HEK293 (cell line): ENCODE measurements around the gene MTA3.

ENCODE experiments used
- CTCF ChIA-PET: fragments of 350-600 bp; formaldehyde crosslinking; extraction: SDS; loops from one replicate; lab custom pipeline; 2021; ENCODE audit warnings: antibody characterized with exemption; lab: Yijun Ruan, JAX
- POLR2A ChIA-PET: fragments of 300-600 bp; formaldehyde crosslinking; extraction: SDS; loops from one replicate; lab custom pipeline; 2020; ENCODE audit warnings: antibody characterized with exemption, inconsistent platforms; lab: Yijun Ruan, JAX
- H3K27ac ChIP-seq: fragments of 200-500 bp; sonication (Bioruptor generic); 2 replicates; pipeline ENCODE4 v1.5.1; 2014; ENCODE audit warnings: low read depth, low read length, control low read depth, inconsistent platforms; ENCODE audit errors: extremely low read depth
- H3K36me3 ChIP-seq, 2 experiments: fragments of 200-500 bp in 1 of 2; sonication (Bioruptor generic) in 1 of 2; 1 replicate in 1 of 2; 2 replicates in 1 of 2; pipeline ENCODE4 v1.5.1; 2014 to 2017; ENCODE audit warnings: inconsistent platforms in 2 of 2, low read length in 2 of 2; ENCODE audit not compliant: control insufficient read depth in 2 of 2, insufficient read depth in 1 of 2
- H3K4me1 ChIP-seq: fragments of 200-500 bp; sonication (Bioruptor generic); 2 replicates; pipeline ENCODE4 v1.5.1; 2014; ENCODE audit warnings: mild to moderate bottlenecking, low read length, inconsistent platforms; ENCODE audit not compliant: control insufficient read depth, insufficient read depth
- H3K4me3 ChIP-seq: 2 replicates; pipeline ENCODE4 v1.5.1; 2011; ENCODE audit warnings: low read depth, mild to moderate bottlenecking, control low read depth, low read length, moderate library complexity
- H3K9me3 ChIP-seq: fragments of 200-500 bp; sonication (Bioruptor generic); 2 replicates; pipeline ENCODE4 v1.5.1; 2014; ENCODE audit warnings: low read depth, low read length, inconsistent platforms; ENCODE audit not compliant: control insufficient read depth, insufficient read depth
- EGR2 ChIP-seq: fragments of 450-650 bp; formaldehyde crosslinking; IDR thresholded peaks from 2 replicates; pipeline ENCODE4 v1.5.1; 2016; ENCODE audit warnings: low read depth, missing biosample characterization, missing genetic modification characterization
- GLIS2 ChIP-seq: fragments of 450-650 bp; formaldehyde crosslinking; IDR thresholded peaks from 2 replicates; pipeline ENCODE4 v1.5.1; 2016; ENCODE audit warnings: missing biosample characterization, missing genetic modification characterization
- KLF8 ChIP-seq: fragments of 450-650 bp; formaldehyde crosslinking; IDR thresholded peaks from 2 replicates; pipeline ENCODE4 v1.5.1; 2016; ENCODE audit warnings: missing biosample characterization, missing genetic modification characterization
- KLF9 ChIP-seq: fragments of 450-650 bp; formaldehyde crosslinking; IDR thresholded peaks from 2 replicates; pipeline ENCODE4 v1.5.1; 2016; ENCODE audit warnings: missing biosample characterization, missing genetic modification characterization, low read depth
- SCRT1 ChIP-seq: fragments of 450-650 bp; formaldehyde crosslinking; IDR thresholded peaks from 2 replicates; pipeline ENCODE4 v1.5.1; 2016; ENCODE audit warnings: missing biosample characterization, missing genetic modification characterization, borderline replicate concordance
- SETDB1 ChIP-seq: IDR thresholded peaks from one replicate; pipeline ENCODE4 v1.6.1; 2017; ENCODE audit warnings: mild to moderate bottlenecking, low read length, moderate library complexity, mixed read lengths; ENCODE audit not compliant: insufficient read length
- TCF7L2 ChIP-seq: IDR thresholded peaks from 2 replicates; pipeline ENCODE4 v1.6.1; 2011; ENCODE audit warnings: low read depth, mild to moderate bottlenecking, inconsistent platforms, low read length, moderate library complexity, borderline replicate concordance
- TRIM28 ChIP-seq: IDR thresholded peaks from 2 replicates; pipeline ENCODE4 v1.6.1; 2011; ENCODE audit warnings: low read length, control low read depth, borderline replicate concordance
- ZNF112 ChIP-seq: fragments of 450-650 bp; formaldehyde crosslinking; IDR thresholded peaks from 2 replicates; pipeline ENCODE4 v1.5.0; 2017; ENCODE audit warnings: missing biosample characterization, missing genetic modification characterization
- ZNF146 ChIP-seq: fragments of 450-650 bp; formaldehyde crosslinking; IDR thresholded peaks from 2 replicates; pipeline ENCODE4 v1.5.1; 2016; ENCODE audit warnings: missing biosample characterization, missing genetic modification characterization
- ZNF214 ChIP-seq: fragments of 450-650 bp; formaldehyde crosslinking; IDR thresholded peaks from 2 replicates; pipeline ENCODE4 v1.5.1; 2017; ENCODE audit warnings: missing biosample characterization, mild to moderate bottlenecking, missing genetic modification characterization, borderline replicate concordance
- ZNF23 ChIP-seq: fragments of 450-650 bp; formaldehyde crosslinking; IDR thresholded peaks from 2 replicates; pipeline ENCODE4 v1.5.1; 2016; ENCODE audit warnings: missing biosample characterization, missing genetic modification characterization, borderline replicate concordance
- ZNF248 ChIP-seq: fragments of 450-650 bp; formaldehyde crosslinking; IDR thresholded peaks from 2 replicates; pipeline ENCODE4 v1.5.1; 2017; ENCODE audit warnings: missing biosample characterization, missing genetic modification characterization
- ZNF37A ChIP-seq: fragments of 450-650 bp; IDR thresholded peaks from 2 replicates; pipeline ENCODE4 v1.5.1; 2018; ENCODE audit warnings: missing biosample characterization, missing genetic modification characterization
- ZNF404 ChIP-seq: fragments of 450-650 bp; formaldehyde crosslinking; IDR thresholded peaks from 2 replicates; pipeline ENCODE4 v1.5.1; 2017; ENCODE audit warnings: missing biosample characterization, missing genetic modification characterization
- ZSCAN23 ChIP-seq: fragments of 450-650 bp; formaldehyde crosslinking; IDR thresholded peaks from 2 replicates; pipeline ENCODE4 v1.5.1; 2016; ENCODE audit warnings: missing biosample characterization, missing genetic modification characterization
- TF ChIP-seq, protein P1 (sequence below): fragments of 450-650 bp; formaldehyde crosslinking; IDR thresholded peaks from 2 replicates; pipeline ENCODE4 v1.5.1; 2016; ENCODE audit warnings: missing biosample characterization, missing genetic modification characterization
- TF ChIP-seq, protein P2 (sequence below): fragments of 450-650 bp; formaldehyde crosslinking; IDR thresholded peaks from 2 replicates; pipeline ENCODE4 v1.5.1; 2016; ENCODE audit warnings: missing biosample characterization, missing genetic modification characterization
- TF ChIP-seq, protein P3 (sequence below): fragments of 450-650 bp; formaldehyde crosslinking; IDR thresholded peaks from 2 replicates; pipeline ENCODE4 v1.5.1; 2016; ENCODE audit warnings: missing biosample characterization, missing genetic modification characterization, borderline replicate concordance

The MTA3 gene

DNA sequence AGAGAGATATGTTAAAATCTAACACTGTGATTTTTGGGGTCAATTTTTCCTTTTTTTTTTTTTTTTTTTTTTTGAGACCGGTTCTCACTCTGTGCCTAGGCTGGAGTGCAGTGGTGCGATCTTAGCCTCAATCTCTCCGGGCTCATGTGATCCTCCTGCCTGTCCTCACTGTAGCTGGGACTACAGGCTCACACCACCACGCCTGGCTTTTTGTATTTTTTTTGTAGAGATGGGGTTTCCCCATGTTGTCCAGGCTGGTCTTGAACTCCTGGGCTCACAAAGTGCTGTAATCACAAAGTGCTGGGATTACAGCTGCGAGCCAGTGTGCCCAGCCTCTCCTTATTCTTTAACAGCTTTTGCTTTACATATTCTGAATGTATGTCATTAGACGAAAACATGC lies 226.8 kb downstream of the MTA3 start:
- H3K9me3 ChIP-seq = no peaks in the 10 kb centered on the region
- H3K27ac ChIP-seq = no peak overlapping the region
- POLR2A ChIA-PET = interaction anchor here (1.3 kb wide), 1 partner anchor 14 kb away, joined by 5 read pairs; no protein-coding TSS in a partner anchor
- CTCF ChIA-PET = no interaction called here
- no peak for TF ChIP-seq GLIS2 (tag by site-specific recombination)
- TF ChIP-seq ZNF146 = no peak
- no peak for TF ChIP-seq ZSCAN23
- TF ChIP-seq, protein P1, sequence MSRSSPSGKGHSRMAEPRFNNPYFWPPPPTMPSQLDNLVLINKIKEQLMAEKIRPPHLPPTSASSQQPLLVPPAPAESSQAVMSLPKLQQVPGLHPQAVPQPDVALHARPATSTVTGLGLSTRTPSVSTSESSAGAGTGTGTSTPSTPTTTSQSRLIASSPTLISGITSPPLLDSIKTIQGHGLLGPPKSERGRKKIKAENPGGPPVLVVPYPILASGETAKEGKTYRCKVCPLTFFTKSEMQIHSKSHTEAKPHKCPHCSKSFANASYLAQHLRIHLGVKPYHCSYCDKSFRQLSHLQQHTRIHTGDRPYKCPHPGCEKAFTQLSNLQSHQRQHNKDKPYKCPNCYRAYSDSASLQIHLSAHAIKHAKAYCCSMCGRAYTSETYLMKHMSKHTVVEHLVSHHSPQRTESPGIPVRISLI (tag by site-specific recombination) = 0 out of 2 replicates have a peak, but pooled peaks have one; percentile 17
- no peaks in the 10 kb centered on the region for H3K4me1 ChIP-seq
- H3K36me3 ChIP-seq = no peaks in the 10 kb centered on the region
- no peak overlapping the region for H3K4me3 ChIP-seq

DNA sequence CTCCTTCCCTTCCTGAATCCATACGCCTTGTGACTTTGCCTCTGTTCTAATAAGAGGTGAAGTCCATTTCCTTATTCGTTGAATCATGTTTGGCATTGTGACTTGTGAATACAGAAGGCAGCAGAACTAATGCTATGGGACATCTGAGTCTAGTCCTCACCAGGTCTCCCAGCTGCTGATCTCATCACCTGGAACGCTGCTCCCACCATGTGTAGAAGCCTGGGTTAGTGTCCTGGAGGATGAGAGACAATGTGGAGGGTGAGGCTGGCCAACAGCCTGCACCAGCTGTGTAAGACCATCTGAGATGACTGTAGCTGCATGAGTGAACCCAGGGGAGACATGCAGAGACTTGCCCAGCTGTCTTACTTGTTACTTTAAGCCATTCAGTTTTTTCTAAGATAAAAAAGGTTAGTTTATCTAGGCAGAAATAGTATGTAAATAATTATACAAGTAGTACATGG lies 227.4 kb downstream of the MTA3 start:
- Histone ChIP-seq H3K27ac (peak overlapping the region; percentile 3; the same call in 1 of the 2 replicates), H3K36me3 (no peaks in the 10 kb centered on the region)
- TF ChIP-seq, protein P2, sequence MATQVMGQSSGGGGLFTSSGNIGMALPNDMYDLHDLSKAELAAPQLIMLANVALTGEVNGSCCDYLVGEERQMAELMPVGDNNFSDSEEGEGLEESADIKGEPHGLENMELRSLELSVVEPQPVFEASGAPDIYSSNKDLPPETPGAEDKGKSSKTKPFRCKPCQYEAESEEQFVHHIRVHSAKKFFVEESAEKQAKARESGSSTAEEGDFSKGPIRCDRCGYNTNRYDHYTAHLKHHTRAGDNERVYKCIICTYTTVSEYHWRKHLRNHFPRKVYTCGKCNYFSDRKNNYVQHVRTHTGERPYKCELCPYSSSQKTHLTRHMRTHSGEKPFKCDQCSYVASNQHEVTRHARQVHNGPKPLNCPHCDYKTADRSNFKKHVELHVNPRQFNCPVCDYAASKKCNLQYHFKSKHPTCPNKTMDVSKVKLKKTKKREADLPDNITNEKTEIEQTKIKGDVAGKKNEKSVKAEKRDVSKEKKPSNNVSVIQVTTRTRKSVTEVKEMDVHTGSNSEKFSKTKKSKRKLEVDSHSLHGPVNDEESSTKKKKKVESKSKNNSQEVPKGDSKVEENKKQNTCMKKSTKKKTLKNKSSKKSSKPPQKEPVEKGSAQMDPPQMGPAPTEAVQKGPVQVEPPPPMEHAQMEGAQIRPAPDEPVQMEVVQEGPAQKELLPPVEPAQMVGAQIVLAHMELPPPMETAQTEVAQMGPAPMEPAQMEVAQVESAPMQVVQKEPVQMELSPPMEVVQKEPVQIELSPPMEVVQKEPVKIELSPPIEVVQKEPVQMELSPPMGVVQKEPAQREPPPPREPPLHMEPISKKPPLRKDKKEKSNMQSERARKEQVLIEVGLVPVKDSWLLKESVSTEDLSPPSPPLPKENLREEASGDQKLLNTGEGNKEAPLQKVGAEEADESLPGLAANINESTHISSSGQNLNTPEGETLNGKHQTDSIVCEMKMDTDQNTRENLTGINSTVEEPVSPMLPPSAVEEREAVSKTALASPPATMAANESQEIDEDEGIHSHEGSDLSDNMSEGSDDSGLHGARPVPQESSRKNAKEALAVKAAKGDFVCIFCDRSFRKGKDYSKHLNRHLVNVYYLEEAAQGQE (tag by site-specific recombination) = no peak
- 0 out of 2 replicates have a peak, but pooled peaks have one; percentile 13 for TF ChIP-seq TRIM28
- no peak for TF ChIP-seq KLF9 (tag by site-specific recombination)
- no peak for TF ChIP-seq SCRT1
- TF ChIP-seq ZNF23 (tag by site-specific recombination) = no peak
- no peak for TF ChIP-seq KLF8 (tag by site-specific recombination)
- TF ChIP-seq SETDB1 = peak; percentile 38
- TF ChIP-seq ZNF404 (tag by site-specific recombination) = no peak
- TF ChIP-seq TCF7L2 = no peak
- TF ChIP-seq, all 188 proteins: peak for 2
- no peak overlapping the region for H3K4me3 ChIP-seq
- ChIA-PET CTCF (no interaction called here), POLR2A (interaction anchor here (0.6 to 1.0 kb wide), 2 partner anchors 15 to 420 kb away, joined by 3 to 5 read pairs; no protein-coding TSS in a partner anchor)
- no peaks in the 10 kb centered on the region for H3K9me3 ChIP-seq
- H3K4me1 ChIP-seq = no peaks in the 10 kb centered on the region

DNA sequence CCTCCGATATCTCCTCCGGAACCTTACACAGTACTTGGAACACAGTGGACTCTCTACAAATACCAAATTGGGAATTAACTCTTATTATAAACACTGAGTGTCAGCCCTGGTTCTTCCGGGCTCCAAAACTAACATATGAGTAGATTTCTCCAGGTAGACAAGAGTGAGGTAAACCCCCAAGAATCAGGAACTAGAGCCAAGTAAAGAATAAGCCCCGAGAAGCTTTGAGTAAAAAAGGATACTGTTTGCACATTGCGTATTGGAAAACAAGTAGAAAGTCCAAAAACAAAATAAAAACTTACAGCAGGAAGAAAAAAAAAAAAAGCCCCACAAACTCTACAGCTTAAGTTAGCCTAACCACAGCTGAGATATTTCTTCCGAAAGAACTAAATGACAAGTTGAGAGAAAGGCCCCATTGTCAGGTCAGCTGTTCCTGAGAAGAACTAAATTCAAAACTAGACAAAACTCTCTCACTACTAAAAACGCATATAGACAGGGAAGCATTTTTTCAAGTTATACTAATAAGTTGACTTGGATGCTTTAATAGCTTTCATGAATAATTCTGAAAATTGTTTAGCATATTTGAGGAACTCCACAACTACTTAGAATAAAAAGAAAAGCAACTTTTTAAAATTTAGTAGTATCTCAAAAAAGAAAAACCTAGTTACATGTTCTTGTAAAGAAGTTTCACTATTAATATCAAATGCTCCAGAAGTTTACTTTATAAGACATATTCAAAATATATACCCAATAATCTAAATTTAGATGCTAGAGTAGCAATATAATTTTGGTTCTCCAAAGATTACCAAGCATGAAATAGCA lies 228.2 kb downstream of the MTA3 start:
- CTCF ChIA-PET = interaction anchor here (0.6 kb wide), 1 partner anchor 32 kb away, joined by 3 read pairs; no protein-coding TSS in a partner anchor
- Histone ChIP-seq H3K9me3 (no peaks in the 10 kb centered on the region), H3K4me1 (no peaks in the 10 kb centered on the region), H3K4me3 (no peak overlapping the region), H3K27ac (0 out of 2 replicates have a peak overlapping the region, but pooled peaks have one; percentile 3), H3K36me3 (no peaks in the 10 kb centered on the region)
- POLR2A ChIA-PET = interaction anchor here (0.6 to 1.0 kb wide), 2 partner anchors 14 to 419 kb away, joined by 3 to 5 read pairs; no protein-coding TSS in a partner anchor
- TF ChIP-seq, protein P3, sequence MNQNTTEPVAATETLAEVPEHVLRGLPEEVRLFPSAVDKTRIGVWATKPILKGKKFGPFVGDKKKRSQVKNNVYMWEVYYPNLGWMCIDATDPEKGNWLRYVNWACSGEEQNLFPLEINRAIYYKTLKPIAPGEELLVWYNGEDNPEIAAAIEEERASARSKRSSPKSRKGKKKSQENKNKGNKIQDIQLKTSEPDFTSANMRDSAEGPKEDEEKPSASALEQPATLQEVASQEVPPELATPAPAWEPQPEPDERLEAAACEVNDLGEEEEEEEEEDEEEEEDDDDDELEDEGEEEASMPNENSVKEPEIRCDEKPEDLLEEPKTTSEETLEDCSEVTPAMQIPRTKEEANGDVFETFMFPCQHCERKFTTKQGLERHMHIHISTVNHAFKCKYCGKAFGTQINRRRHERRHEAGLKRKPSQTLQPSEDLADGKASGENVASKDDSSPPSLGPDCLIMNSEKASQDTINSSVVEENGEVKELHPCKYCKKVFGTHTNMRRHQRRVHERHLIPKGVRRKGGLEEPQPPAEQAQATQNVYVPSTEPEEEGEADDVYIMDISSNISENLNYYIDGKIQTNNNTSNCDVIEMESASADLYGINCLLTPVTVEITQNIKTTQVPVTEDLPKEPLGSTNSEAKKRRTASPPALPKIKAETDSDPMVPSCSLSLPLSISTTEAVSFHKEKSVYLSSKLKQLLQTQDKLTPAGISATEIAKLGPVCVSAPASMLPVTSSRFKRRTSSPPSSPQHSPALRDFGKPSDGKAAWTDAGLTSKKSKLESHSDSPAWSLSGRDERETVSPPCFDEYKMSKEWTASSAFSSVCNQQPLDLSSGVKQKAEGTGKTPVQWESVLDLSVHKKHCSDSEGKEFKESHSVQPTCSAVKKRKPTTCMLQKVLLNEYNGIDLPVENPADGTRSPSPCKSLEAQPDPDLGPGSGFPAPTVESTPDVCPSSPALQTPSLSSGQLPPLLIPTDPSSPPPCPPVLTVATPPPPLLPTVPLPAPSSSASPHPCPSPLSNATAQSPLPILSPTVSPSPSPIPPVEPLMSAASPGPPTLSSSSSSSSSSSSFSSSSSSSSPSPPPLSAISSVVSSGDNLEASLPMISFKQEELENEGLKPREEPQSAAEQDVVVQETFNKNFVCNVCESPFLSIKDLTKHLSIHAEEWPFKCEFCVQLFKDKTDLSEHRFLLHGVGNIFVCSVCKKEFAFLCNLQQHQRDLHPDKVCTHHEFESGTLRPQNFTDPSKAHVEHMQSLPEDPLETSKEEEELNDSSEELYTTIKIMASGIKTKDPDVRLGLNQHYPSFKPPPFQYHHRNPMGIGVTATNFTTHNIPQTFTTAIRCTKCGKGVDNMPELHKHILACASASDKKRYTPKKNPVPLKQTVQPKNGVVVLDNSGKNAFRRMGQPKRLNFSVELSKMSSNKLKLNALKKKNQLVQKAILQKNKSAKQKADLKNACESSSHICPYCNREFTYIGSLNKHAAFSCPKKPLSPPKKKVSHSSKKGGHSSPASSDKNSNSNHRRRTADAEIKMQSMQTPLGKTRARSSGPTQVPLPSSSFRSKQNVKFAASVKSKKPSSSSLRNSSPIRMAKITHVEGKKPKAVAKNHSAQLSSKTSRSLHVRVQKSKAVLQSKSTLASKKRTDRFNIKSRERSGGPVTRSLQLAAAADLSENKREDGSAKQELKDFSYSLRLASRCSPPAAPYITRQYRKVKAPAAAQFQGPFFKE (tag by site-specific recombination) = no peak
- TF ChIP-seq ZNF112 (tag by site-specific recombination) (no peak), ZNF248 (no peak), EGR2 (tag by site-specific recombination) (no peak), ZNF37A (tag by site-specific recombination) (no peak), ZNF214 (tag by site-specific recombination) (no peak)
